ENCODE data around the gene SLC35G1.

Gene SLC35G1

GRCh38 chr10:93879273-93879672 is 14.5 kb upstream of the SLC35G1 start:
- DNase-seq (ENCODE audit: low spot score) = no peak

- DNase-seq (ENCODE audit: low spot score) = no peak
Observed at GRCh38 chr10:93894516-93895378, 969 bp downstream of the SLC35G1 start.

DNA sequence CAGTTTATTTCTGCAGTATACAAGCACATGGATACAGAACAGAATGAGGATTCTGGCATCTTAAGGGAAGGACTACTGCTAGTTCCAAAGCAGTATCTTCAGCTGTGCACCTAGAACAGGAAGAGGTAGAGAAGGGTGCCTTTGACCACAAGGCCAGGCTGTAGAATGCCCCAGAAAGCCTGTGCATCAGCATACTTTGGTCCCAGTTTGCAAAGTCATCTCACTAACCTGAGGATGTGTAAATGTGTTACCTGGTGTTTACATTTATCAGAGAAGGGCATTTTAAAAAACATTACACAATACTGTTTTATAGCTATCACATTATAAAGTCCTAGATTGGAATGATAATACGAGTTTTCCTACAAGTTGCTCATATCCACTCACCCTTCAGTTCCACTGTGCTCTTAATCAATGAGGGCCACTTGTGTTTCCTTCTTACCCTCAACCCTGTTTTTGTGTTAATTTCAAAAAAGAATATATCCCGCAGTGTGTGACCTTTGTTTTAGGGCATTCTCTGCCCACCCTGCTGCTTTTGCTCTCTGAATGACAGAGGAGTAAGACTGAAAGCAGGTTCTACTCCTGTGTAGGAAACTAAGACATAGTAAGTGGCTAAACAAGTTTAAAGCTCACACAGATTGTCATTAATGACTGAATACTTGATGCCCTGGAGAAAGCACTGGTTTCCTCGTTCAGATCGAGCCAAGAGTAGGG is 3.4 kb downstream of the SLC35G1 start:
- DNase-seq (ENCODE audit: low spot score) = no peak

DNA sequence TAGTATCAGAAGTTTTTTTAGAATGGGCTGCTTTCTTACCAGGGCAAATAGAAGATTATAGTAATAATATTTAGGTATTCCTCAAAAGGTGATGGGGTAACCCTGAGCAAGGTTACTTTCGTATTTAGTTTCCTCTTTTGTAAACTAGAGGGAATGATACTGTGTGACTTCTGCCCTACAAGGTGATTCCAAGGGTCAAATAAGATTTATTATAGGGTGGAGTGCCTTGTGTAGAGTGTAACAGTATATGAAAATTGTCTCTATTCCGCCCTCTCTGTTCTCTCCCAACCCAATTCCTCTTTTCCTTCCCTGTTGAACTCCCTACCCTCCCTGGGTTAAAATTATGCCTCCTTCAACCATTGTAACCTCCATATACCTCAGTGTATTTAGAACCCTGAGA is 5.3 kb downstream of the SLC35G1 start:
- no peak for DNase-seq (ENCODE audit: low spot score)

DNA sequence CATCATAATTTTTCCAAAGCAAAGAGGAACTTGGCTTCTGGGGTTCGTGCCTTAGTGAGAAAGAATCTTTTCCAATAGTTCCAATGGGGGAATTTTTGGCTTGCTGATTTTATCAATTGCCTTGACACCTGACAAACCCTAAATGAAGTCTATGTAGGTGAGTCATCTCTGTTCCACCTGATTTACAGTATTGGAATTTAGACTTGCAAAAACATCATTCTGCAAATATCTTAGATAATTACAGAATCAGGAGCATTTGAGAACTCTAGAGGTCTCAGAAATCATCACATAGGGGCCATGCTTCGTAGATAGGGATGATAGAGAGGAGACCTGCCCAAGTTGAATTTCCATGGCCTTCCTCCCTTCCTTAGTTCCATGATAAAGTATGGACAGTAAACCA is 9.3 kb downstream of the SLC35G1 start:
- DNase-seq (ENCODE audit: low spot score) = no peak

- DNase-seq (ENCODE audit: low spot score) = no peak
Observed at GRCh38 chr10:93904901-93905300, 11.1 kb downstream of the SLC35G1 start.

- no peak for DNase-seq (ENCODE audit: low spot score)
Observed at GRCh38 chr10:93907059-93907458, 13.3 kb downstream of the SLC35G1 start.

- DNase-seq (ENCODE audit: low spot score) = no peak
Observed at GRCh38 chr10:93911866-93912265, 18.1 kb downstream of the SLC35G1 start.

DNA sequence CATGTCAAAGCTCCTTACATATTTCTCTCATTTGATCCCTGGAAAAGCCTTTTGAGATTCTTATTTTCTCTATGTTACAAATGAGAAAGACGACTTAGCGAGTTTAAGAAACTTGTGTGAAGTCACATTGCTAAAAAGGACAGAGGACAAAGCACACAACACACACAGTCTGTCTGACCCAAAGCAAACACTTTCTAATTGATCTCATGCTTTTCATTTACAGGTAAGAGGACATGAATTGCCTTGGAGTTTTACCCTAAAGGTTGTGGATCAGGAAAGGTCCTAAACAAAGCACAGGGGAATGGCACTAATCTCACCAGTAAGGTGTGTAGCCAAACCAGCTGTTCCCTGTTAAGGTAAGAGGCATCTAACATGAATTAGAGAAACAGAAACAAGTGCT is 18.7 kb downstream of the SLC35G1 start:
- DNase-seq (ENCODE audit: low spot score) = no peak

GRCh38 chr10:93913706-93914105 is 19.9 kb downstream of the SLC35G1 start:
- no peak for DNase-seq (ENCODE audit: low spot score)

DNA sequence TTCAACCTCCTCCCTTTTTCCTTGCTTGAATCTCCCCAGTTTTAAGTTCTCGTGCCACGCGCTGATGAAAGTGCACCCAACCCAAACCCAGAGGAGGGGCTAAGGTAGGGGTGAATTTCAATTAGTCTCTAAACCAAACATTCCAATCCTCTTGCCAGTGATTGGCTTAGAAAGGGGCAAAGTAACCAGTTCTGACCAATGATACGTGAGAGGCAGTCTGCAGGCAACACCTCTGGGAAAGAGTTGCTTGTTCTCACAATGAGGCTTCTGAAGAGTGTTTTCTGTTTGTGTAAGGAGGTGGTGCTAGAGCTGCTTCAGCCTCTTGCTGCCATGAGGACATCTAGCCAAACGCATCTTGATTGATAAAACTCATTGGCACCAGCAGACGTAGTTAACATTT is 21.8 kb downstream of the SLC35G1 start:
- DNase-seq (ENCODE audit: low spot score) = no peak

GRCh38 chr10:93916257-93917063 is 22.7 kb downstream of the SLC35G1 start:
- no peak for DNase-seq (ENCODE audit: low spot score)

- DNase-seq (ENCODE audit: low spot score) = no peak
Observed at GRCh38 chr10:93917064-93917391, 23.2 kb downstream of the SLC35G1 start.

- DNase-seq (ENCODE audit: low spot score) = no peak
Observed at GRCh38 chr10:93917821-93918220, 24.0 kb downstream of the SLC35G1 start.

- DNase-seq (ENCODE audit: low spot score) = peak; percentile 17
Observed at GRCh38 chr10:93921338-93921737, 27.6 kb downstream of the SLC35G1 start.

GRCh38 chr10:93926613-93927012 is 32.8 kb downstream of the SLC35G1 start:
- DNase-seq (ENCODE audit: low spot score) = no peak

GRCh38 chr10:93938140-93938539 is 44.4 kb downstream of the SLC35G1 start:
- no peak for DNase-seq (ENCODE audit: low spot score)

DNA sequence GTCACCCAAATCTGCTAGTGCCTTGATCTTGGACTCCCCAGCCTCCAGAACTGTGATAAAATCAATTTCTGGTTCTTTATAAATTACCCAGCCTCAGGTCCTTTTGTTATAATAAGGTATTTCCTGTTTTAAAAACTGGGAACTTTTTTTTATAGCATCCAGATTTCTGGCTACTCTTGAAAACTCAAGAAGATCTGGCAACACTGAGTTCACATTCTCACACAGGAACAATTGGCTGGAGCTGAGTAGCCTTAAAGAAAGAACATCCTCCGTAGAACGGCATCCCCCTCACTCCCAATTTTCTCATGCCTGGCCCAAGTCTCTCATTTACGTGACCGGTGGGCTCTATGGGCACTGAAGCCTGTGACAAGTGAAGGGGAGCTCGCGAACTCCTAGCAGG is 47.1 kb downstream of the SLC35G1 start:
- DNase-seq (ENCODE audit: low spot score) = no peak

- no peak for DNase-seq (ENCODE audit: low spot score)
Observed at GRCh38 chr10:93941606-93942005, 47.8 kb downstream of the SLC35G1 start.

DNA sequence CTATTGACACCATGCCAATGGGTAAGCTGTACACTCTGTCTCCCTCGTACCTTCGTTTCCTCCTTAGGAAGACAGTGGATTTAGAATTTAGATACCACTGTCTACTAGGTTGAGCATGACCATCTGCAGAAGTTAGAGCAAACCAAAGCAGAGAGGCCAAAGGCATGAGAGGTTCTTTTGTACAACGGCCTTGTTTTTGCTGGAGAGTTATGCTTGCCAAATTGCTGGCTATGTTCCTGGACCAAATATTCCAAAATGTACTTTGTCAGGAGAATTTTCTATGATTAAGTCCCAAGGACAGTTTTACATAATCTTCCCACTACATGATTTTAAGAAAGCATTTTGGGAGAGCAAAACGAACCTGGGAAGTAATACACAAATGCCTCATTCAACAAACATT is 52.0 kb downstream of the SLC35G1 start:
- DNase-seq (ENCODE audit: low spot score) = no peak

- DNase-seq (ENCODE audit: low spot score) = no peak
Observed at GRCh38 chr10:93947055-93947454, 53.3 kb downstream of the SLC35G1 start.

DNA sequence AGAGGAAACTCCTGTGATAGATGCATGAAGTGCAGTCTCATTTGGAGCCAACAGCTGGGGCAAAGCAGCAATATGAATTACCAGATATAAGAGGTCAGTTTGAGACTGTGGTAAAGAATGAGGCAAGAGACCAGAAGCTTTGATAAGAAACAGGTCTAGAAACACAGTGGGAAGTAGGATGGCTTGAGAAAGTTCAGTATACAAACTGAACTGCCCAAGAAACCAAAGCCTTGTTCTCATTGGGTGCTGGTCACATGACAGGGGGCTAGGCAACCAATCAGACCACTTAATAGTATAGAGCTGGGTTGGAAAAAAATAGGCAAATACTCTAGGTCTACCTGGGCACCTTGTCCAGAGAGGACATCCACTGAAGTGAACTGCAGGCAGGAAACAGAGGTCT is 53.7 kb downstream of the SLC35G1 start:
- DNase-seq (ENCODE audit: low spot score) = no peak

- no peak for DNase-seq (ENCODE audit: low spot score)
Observed at GRCh38 chr10:93951905-93952304, 58.1 kb downstream of the SLC35G1 start.

Data from CD4-positive, alpha-beta T cell treated with Interleukin-15 for 4 hours (primary cell).